Superior temporal gyrus (tissue), 1 donor: ENCODE data around the gene TRIM47.

ENCODE experiments used
- DNase-seq: peaks from one replicate; pipeline ENCODE4 v3.0.0-alpha.2; 2016; ENCODE audit errors: extremely low spot score

Gene TRIM47

DNA sequence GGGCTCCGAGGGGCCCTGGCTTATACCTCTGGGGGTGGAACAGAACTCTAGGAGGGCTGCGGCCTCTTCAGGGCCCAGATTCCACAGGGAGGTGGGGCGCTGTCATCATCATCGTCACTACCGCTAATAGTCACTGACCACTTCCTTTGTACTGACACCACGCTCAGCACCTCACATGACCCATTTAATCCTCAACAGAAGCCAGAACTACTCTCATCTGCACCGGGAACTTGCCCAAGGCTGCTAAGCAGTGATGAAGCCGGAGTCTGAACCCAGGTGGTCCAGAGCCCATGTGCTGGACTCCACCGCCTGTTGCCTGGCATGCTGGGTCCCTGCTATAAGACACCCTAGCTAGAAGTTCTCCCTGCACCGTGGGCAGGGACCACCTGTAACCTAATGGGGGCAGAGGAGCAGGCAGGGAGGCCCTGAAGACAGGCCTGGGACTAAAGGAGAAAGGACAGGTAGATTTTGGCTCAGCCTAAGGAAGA is 46.2 kb downstream of the TRIM47 start:
- no peak for DNase-seq

DNA sequence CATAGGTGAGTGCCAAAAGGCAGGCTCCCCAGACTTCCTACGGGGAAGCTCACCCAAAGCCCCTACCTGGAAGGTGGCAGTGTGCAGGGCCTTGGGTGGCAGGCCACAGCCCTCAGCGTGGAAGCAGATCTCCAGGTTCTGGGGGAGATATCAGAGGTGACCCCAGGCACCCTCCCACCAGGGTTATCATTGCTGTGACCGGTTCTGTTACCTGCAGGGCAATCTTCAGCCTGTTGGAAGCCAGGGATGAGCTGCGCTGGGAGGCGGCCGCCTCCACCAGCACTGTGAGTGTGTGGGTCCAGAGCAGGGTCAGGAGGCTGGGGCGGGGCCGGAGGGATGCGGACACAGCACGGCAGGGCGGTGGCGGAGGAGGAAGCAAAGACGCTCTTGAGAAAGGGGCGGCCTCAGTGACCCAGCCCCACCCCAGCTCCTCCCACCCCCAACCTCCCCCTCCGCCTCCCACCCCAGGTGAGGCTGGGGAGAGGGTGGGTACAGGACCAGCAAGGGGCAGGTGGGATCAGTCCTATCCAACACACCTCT is 47.3 kb downstream of the TRIM47 start:
- DNase-seq = no peak

- no peak for DNase-seq
Observed at GRCh38 chr17:75830164-75831031, 48.0 kb downstream of the TRIM47 start.

DNA sequence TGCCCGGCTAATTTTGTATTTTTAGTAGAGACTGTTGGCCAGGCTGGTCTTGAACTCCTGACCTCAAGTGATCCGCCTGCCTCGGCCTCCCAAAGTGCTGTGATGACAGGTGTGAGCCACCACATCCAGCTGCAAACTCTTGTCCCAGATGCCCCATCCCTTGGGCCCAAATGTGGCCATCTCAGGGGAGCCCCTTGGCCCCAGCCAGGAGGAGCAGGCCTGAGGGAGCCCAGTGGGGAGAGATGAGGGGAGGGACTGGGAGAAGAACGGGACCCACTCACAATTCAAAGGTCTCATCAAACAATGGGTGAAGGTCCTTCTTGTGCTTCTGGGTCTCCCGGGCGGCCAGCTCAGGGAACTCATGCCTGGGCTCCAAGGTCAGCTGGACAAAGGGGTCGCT is 48.6 kb downstream of the TRIM47 start:
- DNase-seq = no peak

GRCh38 chr17:75828741-75829140 is 49.6 kb downstream of the TRIM47 start:
- no peak for DNase-seq

DNA sequence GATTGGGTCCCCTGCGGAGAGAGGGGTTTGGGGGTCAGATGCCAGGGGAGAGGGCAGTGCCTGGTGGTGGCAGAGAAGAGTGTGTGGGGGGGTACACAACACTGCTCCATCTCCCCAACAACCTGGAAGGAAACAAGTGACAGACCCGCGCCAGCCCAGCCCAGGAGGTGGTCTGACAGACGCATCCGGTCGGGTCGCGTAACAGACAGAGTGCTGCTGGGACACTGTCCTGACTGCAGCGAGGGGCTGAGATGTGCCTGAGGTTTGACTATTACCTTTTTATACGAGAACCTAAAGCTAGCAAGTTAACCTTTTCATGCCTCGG is 50.3 kb downstream of the TRIM47 start:
- DNase-seq = no peak

GRCh38 chr17:75827308-75828075 is 50.9 kb downstream of the TRIM47 start:
- peak; percentile 43 for DNase-seq

GRCh38 chr17:75826561-75827307 is 51.6 kb downstream of the TRIM47 start:
- DNase-seq = no peak

DNA sequence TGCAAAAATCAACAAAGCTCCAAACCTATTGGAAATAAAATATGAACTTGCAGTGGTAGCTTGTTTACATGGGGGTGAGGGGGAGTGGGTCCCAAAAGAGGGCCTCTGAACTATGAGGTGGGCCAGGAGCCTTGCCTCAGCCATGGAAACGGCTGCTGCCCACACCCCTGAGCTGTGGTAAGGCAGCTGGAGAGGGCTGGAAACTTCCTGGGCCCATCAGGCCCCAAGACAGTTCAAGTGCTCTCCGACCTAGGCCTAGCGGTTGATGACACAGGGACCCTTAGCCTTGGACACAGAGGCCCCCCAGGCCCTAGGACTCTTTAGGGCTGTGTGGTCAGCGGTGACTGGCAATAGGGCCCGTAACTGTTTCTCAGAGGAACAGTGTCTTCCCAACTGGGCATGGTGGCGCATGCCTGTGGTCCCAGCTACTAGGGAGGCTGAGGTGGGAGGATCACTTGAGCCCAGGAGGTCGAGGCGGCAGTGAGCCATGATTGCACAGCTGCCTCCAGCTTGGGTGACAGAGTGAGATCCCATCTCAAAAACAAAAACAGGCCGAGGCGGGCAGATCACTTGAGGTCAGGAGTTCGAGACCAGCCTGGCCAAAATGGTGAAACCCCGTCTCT is 52.5 kb downstream of the TRIM47 start:
- DNase-seq = no peak

DNA sequence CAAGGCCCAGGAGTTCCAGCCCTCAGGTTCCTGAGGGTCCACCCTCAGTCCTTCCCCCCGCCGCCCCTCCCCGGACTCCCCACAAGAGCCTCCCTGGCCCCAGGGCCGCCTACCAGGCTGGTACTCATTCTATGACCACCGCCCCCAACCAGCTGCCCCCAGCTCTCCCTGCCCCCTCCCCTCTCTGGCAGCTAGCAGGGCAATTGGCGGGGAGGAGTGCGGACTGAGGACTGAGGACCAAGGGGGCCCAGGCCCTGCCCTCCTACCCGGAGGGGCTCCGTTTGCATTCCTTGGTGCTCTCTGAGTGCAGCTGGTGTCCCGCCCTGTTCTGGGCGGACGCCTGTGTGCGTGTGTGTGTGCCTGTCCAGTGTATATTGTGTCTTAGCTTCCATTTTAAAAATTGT is 53.2 kb downstream of the TRIM47 start:
- DNase-seq = no peak

DNA sequence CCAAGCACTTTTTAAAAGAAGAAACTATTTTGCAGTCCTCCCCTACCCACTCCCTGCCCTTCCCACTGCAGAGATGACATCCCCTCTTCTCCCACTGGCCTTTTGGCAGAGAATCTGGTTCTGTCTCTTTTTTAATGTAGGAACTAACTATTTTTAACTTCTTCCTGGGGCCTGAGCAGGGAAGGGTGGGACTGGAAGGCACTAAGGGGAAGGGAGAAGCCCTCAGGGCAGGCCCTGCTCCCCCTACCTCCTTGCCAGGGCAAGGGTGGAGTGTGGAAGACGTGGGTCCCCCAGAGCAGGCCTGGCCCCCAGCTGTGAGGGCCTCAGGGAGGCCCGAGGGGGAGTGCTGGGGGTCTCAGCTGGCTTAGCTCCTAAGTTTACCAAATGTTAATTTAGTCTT is 53.7 kb downstream of the TRIM47 start:
- no peak for DNase-seq
